ENCODE data around the gene PAN2.

Gene PAN2

DNA sequence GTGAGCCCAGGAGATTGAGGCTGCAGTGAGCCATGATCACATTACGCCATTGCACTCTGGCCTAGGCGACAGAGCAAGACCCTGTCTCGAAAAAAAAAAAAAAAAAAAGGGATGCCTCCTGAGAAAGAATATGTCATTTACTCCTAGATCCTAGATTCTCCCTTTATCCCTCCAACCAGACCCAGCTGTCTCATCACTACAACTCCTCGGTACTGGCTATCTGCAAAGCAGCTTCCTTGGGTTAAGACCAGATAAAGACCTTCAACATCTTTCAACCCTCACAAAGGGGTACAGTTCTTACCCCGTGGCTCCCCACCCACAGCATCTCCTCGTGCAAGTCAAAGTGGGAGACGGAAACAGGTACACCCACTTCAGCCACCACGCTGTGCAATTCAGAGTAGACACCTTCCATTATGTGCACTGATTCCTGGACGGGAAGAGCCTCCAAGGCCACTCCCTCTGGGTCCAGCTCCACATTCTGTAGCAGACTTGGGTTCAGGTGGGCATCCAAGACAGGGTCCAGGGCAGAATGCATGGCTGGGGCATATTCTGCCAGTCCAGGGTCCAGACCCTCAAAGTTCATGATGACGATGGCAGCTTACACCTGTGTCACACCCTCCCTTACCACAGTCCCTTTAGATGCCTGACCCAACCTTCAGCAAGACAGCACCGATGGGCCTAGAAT, 1.1 kb downstream of the PAN2 start:
- TF ChIP-seq GATA3 (IDR thresholded peaks at IDR 0.05; ENCODE audit: low read depth, low read length) = no peak
- no peak for TF ChIP-seq GATA2 (IDR thresholded peaks at IDR 0.05; ENCODE audit: low read depth, low read length)

DNA sequence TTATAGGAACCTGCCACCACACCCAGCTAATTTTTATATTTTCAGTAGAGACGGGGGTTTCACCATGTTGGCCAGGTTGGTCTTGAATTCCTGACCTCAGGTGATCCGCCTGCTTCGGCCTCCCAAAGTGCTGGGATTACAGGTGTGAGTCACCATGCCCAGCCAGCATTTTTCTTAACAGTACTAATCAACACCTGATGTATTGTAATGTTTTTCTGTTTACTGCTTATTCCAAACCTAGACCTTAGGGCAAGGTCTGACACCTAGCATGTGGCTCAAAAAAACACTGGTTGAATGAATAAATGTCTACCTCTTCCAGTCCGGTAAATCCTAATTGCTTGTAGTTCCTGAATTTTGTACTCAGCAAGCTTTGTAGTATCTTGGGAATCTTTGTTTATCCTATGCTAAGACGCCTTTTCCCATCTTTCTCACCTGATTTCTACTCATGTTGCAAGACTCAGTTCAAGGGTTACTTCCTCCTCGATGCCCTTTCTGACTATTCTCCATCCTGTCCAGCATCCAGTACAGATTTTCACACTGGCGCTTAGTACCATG, 2.8 kb downstream of the PAN2 start:
- TF ChIP-seq GATA3 (IDR thresholded peaks at IDR 0.05; ENCODE audit: low read depth, low read length) = no peak
- TF ChIP-seq GATA2 (IDR thresholded peaks at IDR 0.05; ENCODE audit: low read depth, low read length) = no peak

DNA sequence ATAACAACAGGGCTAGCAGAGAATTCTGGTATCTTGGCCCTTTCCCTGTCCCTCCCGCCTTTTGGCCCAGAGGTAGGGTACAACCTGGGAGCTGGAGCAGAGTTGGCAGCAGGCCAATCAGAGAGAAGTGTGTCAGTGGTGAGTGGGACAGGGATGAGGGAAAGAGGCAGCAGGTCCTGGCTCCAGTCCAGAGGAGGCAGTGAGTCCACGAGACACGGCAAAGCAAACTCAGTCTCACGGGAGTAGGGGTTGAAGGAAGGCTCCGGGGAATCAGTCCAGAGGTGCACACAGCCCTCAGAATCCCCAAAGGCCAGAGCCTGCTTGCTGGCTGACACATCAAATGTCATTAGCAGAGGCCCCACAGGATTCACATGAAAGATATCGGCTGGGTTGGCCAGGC, 7.3 kb downstream of the PAN2 start:
- TF ChIP-seq GATA3 (IDR thresholded peaks at IDR 0.05; ENCODE audit: low read depth, low read length) (no peak), GATA2 (IDR thresholded peaks at IDR 0.05; ENCODE audit: low read depth, low read length) (no peak)

DNA sequence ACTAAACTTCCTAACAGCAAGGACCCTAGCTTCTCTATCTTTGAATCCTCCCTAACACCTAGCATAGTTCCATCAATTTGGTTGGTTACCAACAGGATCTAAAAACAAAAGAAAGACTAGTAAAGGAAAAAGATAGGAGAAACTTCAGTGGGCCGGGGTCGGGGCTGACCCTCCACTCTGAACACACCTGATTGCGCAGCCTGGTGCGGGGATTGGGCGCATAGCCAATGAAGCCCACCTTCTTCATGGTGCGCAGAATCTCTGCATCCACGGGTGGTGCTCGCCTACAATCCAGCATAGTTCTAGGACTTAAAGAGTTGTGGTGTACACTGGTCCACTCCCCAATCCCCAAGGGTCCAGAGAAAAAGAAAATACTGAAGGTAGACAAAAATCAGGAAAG, 7.7 kb downstream of the PAN2 start:
- TF ChIP-seq GATA2 (IDR thresholded peaks at IDR 0.05; ENCODE audit: low read depth, low read length) = no peak
- no peak for TF ChIP-seq GATA3 (IDR thresholded peaks at IDR 0.05; ENCODE audit: low read depth, low read length)

DNA sequence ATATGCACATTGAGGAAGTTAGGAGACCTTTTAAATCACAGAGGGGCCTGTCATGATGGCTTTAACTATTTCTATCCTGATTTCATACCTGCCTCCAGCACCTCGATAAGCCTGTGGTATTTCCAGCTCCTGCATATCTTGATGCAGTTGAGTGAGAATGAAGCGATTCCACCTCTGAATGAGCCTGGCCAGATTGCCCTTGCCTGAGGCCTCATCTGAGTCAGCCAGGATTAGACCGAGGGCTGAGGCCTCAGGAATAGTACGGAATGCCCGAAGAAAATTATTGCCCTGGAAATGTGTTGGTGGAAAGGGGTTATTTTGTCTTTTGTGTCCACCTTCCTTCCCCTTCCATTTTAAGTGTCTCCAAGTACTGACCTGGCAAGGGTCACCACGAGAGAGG, 9.6 kb downstream of the PAN2 start:
- TF ChIP-seq GATA3 (IDR thresholded peaks at IDR 0.05; ENCODE audit: low read depth, low read length) = no peak
- no peak for TF ChIP-seq GATA2 (IDR thresholded peaks at IDR 0.05; ENCODE audit: low read depth, low read length)

DNA sequence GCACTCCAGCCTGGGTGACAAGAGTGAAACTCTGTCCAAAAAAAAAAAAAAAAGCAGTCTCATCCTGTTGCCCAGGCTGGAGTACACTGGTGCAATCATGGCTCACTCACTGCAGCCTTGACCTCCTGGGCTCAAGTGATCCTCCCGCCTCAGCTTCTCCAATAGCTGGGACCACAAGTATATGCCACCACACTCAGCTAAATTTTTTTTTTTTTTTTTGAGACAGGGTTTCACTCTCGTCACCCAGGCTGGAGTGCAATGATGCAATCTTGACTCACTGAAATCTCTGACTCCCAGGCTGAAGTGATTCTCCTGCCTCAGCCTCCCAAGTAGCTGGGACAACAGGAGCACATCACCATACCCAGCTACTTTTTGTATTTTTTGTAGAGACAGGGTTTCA, 12.8 kb downstream of the PAN2 start:
- TF ChIP-seq GATA3 (IDR thresholded peaks at IDR 0.05; ENCODE audit: low read depth, low read length) = no peak

DNA sequence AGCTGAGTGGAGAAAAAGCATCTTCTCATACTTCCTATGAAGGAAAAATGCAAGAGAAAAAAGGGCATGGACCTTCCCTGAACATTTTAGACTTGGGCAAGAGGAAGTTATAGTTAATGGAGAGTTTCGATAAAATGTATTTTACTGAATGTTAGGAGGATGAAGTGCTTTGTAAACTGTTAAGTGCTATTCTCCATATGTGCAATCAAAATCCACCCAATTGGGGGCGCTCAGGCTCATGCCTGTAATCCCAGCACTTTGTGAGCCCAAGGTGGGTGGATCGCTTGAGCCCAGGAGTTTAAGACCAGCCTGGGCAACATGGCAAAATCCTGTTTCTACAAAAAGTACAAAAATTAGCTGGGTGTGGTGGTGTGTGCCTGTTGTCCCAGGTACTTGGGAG, 16.1 kb downstream of the PAN2 start:
- TF ChIP-seq GATA3 (IDR thresholded peaks at IDR 0.05; ENCODE audit: low read depth, low read length) = no peak
- TF ChIP-seq GATA2 (IDR thresholded peaks at IDR 0.05; ENCODE audit: low read depth, low read length) = no peak

DNA sequence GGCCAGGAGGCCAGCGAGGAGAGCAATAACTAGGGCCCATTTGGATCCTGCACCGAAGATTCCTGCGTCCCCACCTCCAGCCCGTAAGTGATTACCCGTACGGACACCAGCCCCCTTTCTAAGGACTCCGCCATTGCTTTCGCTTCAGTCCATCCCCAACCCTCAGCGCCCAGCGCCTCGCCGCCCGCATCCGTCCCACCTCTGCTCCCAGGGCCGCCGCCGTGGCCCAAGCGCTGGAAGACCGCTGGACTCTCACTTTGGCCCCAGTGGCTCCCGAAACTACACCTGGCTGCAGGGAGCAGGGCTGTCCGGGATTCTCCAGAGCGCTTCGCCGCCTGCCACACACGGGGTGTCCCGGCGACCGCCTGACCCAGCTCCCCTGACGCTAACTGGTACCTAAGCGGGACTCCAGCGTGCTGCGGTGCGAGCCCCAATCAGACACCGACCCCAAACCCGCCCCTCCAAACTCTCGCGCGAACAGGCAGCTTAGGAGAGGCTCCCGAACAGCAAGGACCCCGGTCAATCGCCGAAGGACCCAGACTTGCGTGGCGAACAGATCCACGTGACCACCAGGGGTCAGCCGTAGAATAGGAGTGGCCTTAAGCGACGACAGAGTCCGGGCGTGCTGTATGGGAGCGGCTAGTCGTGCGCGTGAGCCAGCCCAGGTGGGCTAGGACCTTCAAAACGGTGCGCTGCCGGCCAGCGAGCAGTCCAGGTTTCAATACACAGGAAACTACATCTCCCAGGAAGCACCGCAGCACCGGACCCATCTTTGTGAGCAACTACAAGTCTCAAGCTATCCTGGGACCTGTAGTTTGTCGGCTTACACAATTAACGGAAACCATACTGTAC, 18.0 kb downstream of the PAN2 start, which contains the start of gene CNPY2:
Gene CNPY2, minus strand, starts transcription at position 367 of the 852 bp plus-strand sequence. CDS start 771 bp downstream, outside the sequence.
- no peak for TF ChIP-seq GATA2 (IDR thresholded peaks at IDR 0.05; ENCODE audit: low read depth, low read length)

DNA sequence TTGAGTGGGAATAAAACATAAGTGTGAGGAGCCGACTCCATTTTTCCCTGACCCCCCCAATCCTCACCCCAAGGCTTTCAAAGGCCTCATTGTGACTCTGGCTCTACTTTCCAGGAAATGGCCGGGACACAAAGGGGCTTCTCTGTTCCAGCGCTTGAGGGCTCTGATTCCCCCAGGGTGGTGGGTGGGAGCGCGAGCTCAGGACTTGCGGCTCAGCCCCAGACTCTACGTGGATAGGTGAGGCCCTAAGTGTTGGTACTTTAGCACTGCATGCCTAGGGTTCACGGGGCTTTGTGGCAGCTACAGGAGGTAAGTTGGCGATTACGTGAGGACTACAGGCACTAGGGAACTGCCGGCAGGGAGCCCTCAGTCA, 18.6 kb downstream of the PAN2 start:
- no peak for TF ChIP-seq GATA2 (IDR thresholded peaks at IDR 0.05; ENCODE audit: low read depth, low read length)
- TF ChIP-seq GATA3 (IDR thresholded peaks at IDR 0.05; ENCODE audit: low read depth, low read length) = no peak

DNA sequence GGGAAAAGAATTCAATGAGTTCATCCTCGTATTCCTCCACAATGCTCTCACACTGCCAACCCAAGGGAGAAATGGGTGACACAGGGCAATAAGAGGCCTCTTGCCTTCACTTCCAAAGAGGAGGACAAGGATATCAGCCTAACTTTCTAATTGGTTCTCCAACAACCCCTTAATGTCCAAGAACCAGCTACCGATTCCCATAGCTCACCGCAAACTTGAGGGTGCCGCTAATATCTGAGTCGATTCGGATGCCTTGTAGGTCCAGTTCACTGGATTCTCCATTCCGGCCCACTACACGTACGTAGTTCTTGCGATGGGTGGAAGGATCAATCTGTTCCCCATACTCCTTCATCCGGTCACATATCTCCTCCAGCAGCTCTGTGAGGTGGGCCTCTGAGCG, 22.8 kb downstream of the PAN2 start:
- TF ChIP-seq GATA2 (IDR thresholded peaks at IDR 0.05; ENCODE audit: low read depth, low read length) (no peak), GATA3 (IDR thresholded peaks at IDR 0.05; ENCODE audit: low read depth, low read length) (no peak)

DNA sequence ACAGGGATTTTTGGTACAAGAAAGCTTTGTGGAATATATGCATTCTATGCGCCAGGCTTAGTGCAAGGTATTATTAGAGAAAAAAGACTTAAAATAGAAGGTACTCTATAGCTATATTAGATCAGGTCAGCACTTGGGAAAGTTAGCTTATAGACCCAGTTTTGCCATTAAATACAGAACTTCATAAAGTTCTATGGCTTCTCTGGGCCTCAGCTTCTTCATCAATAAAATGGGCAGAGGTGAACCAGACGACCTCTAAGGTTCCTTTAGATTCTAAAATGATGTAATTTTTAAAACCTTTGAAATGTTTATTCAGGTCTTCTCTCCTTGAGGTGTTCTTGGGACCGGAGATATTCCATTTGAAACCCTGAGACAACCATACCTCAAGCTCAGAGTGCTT, 25.1 kb downstream of the PAN2 start:
- TF ChIP-seq GATA3 (IDR thresholded peaks at IDR 0.05; ENCODE audit: low read depth, low read length) (no peak), GATA2 (IDR thresholded peaks at IDR 0.05; ENCODE audit: low read depth, low read length) (no peak)

DNA sequence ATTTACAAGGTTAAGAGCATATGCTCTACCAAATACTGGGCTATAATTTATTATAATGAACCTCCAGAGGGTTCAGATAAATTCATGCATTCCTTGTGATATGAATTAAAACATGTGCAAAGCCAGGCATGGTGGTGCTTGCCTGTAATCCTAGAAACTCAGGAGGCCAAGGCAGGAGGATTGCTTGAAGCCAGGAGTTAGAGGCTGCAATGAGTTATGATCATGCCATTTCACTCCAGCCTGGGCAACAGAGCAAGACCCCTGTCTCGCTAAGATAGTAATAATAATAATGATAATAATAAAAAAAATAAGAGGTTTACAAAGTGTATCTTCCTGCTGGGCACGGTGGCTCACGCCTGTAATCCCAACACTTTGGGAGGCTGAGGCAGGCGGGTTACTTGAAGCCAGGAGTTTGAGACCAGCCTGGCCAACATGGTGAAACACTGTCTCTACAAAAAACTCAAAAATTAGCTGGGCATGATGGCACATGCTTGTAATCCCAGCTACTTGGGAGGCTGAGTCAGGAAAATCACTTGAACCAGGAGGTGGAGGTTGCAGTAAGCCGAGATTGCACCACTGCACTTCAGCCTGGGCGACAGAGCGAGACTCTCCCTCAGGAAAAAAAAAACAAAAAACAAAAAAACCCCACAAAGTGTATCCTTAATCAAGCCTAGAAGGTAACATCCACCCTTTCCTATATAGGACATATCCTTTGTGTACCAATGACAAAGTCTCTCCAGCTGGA, 26.4 kb downstream of the PAN2 start:
- TF ChIP-seq GATA2 (IDR thresholded peaks at IDR 0.05; ENCODE audit: low read depth, low read length) (no peak), GATA3 (IDR thresholded peaks at IDR 0.05; ENCODE audit: low read depth, low read length) (no peak)

DNA sequence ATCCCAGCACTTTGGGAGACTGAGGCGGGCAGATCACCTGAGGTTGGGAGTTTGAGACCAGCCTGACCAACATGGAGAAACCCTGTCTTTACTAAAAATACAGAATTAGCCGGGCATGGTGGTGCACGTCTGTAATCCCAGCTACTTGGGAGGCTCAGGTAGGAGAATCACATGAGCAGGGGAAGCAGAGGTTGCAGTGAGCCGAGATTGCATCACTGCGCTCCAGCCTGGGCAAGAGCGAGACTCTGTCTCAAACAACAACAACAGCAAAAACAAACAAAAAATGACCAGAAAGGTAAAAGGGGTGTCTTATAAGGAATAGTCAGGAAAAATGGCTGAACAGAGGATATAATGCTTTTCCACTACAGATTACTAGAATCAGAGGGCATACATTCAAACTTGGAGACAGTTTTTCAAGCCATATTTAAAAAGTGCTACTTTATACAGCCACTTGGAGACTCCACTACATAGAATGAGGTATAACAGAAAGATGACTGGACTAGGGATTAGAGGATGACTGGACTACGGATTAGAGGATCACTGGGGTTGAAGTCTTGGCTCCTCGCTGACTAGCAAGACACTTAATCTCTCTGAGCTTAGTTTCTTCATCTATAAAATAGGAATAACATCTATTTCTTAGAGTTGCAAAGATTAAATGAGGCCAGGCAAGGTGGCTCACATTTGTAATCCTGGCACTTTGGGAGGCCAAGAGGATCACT, 28.8 kb downstream of the PAN2 start:
- no peak for TF ChIP-seq GATA3 (IDR thresholded peaks at IDR 0.05; ENCODE audit: low read depth, low read length)
- TF ChIP-seq GATA2 (IDR thresholded peaks at IDR 0.05; ENCODE audit: low read depth, low read length) = no peak

DNA sequence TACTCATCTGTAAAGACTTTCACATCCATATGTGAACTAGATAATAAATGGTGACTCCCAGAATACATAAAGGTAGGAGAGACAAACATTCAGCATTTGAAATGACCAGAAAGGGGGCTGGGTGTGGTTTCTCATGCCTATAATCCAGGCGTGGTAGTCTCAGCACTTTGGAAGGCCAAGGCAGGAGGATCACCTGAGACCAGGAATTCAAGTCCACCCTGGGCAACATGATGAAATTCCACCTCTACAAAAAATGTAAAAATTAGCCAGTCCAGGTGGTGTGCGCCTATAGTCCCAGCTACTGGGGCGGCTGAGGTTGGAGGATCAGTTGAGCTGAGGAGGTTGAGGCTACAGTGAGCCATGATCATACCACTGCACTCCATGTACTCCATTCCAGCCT, 29.5 kb downstream of the PAN2 start:
- no peak for TF ChIP-seq GATA3 (IDR thresholded peaks at IDR 0.05; ENCODE audit: low read depth, low read length)
- no peak for TF ChIP-seq GATA2 (IDR thresholded peaks at IDR 0.05; ENCODE audit: low read depth, low read length)

All from SH-SY5Y (cell line).